MCF 10A (cell line): ENCODE results near the gene LGALS9. TPM values are rescaled to one million over a fixed set of nuclear protein-coding genes. Genes with fewer than 3 reads are reported as not detected.
A peak's percentile ranks its signal among the peaks of the same experiment; 100 is the strongest.

Experiments used
- BruUV-seq: library from RNA; stranded (reverse); fragments of 400-500 nt; replicated peaks from 2 replicates; lab custom pipeline; 2021; lab: Mats Ljungman, UMichigan
- CTCF ChIA-PET: fragments of 300-600 bp; sonication (Branson Sonifier 250); formaldehyde crosslinking; extraction: SDS; loops from one replicate; lab custom pipeline; 2021; ENCODE audit warnings: antibody characterized with exemption, inconsistent platforms; lab: Yijun Ruan, JAX
- POLR2A ChIA-PET: fragments of 300-600, 350-650 bp; sonication (Branson Sonifier 250); formaldehyde crosslinking; extraction: SDS; loops from one replicate; lab custom pipeline; 2020; ENCODE audit warnings: antibody characterized with exemption, inconsistent platforms; lab: Yijun Ruan, JAX
- DNase-seq: peaks from one replicate; pipeline ENCODE4 v3.0.0-alpha.2; 2018; ENCODE audit not compliant: unreplicated experiment
- H3K27ac Mint-ChIP-seq: one replicate; pipeline ENCODE4 v1.8.0; 2022; ENCODE audit warnings: mild to moderate bottlenecking, low read depth, mixed read lengths; ENCODE audit not compliant: unreplicated experiment
- H3K27me3 Mint-ChIP-seq: one replicate; pipeline ENCODE4 v1.8.0; 2022; ENCODE audit warnings: mixed read lengths; ENCODE audit not compliant: insufficient read depth, unreplicated experiment
- H3K36me3 Mint-ChIP-seq: one replicate; pipeline ENCODE4 v1.8.0; 2022; ENCODE audit warnings: mild to moderate bottlenecking, moderate library complexity, mixed read lengths; ENCODE audit not compliant: insufficient read depth, unreplicated experiment
- H3K4me1 Mint-ChIP-seq: one replicate; pipeline ENCODE4 v1.8.0; 2022; ENCODE audit warnings: mixed read lengths; ENCODE audit not compliant: insufficient read depth, unreplicated experiment
- H3K4me3 Mint-ChIP-seq: one replicate; pipeline ENCODE4 v1.8.0; 2022; ENCODE audit warnings: mild to moderate bottlenecking, moderate library complexity, mixed read lengths; ENCODE audit not compliant: unreplicated experiment
- H3K9me3 Mint-ChIP-seq: one replicate; pipeline ENCODE4 v1.8.0; 2022; ENCODE audit warnings: mixed read lengths; ENCODE audit not compliant: unreplicated experiment
- intact Hi-C: fragments of 100-400 bp; cut with micrococcal nuclease; formaldehyde crosslinking; loops from 2 replicates; pipeline ENCODE4 v1.14.1; 2022
- total RNA-seq: library from RNA; stranded (reverse); gene quantifications from 2 replicates; pipeline ENCODE4 v1.2.3, GENCODE V29; 2022
- TF ChIP-seq, protein P1 (sequence below): fragments of 200-600 bp; IDR thresholded peaks from one replicate; pipeline ENCODE4 v1.8.0; 2022; ENCODE audit warnings: antibody characterized with exemption, mild to moderate bottlenecking; ENCODE audit not compliant: unreplicated experiment

Gene LGALS9
- total RNA-seq, 1 experiment from 2014 or later = 0.54 TPM

- no peak overlapping the region for H3K4me3 Mint-ChIP-seq
- H3K27ac Mint-ChIP-seq = no peak overlapping the region
- peaks cover 21% of the 10 kb centered on the region for H3K4me1 Mint-ChIP-seq
- H3K27me3 Mint-ChIP-seq = no peaks in the 10 kb centered on the region
- POLR2A ChIA-PET = interaction anchor here (0.7 to 2.1 kb wide), 3 partner anchors 104 to 246 kb away, joined by 3 to 21 read pairs (median 4); no protein-coding TSS in a partner anchor
- no peaks in the 10 kb centered on the region for H3K36me3 Mint-ChIP-seq
- DNase-seq = no peak
- TF ChIP-seq, protein P1, sequence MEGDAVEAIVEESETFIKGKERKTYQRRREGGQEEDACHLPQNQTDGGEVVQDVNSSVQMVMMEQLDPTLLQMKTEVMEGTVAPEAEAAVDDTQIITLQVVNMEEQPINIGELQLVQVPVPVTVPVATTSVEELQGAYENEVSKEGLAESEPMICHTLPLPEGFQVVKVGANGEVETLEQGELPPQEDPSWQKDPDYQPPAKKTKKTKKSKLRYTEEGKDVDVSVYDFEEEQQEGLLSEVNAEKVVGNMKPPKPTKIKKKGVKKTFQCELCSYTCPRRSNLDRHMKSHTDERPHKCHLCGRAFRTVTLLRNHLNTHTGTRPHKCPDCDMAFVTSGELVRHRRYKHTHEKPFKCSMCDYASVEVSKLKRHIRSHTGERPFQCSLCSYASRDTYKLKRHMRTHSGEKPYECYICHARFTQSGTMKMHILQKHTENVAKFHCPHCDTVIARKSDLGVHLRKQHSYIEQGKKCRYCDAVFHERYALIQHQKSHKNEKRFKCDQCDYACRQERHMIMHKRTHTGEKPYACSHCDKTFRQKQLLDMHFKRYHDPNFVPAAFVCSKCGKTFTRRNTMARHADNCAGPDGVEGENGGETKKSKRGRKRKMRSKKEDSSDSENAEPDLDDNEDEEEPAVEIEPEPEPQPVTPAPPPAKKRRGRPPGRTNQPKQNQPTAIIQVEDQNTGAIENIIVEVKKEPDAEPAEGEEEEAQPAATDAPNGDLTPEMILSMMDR = no peak
- intact Hi-C loops = loop anchor here (5.0 kb wide), 1 partner anchor 361 kb away; no protein-coding TSS in a partner anchor
- peaks cover 8% of the 10 kb centered on the region for H3K9me3 Mint-ChIP-seq
- CTCF ChIA-PET = interaction anchor here (0.7 to 26.4 kb wide), 21 partner anchors 10 to 395 kb away, joined by 3 to 580 read pairs (median 8); partner anchors contain the start of gene KSR1
- BruUV-seq = no TSS peak
Measured at GRCh38 chr17:27598337-27599050, 32.5 kb upstream of the LGALS9 start.

DNA sequence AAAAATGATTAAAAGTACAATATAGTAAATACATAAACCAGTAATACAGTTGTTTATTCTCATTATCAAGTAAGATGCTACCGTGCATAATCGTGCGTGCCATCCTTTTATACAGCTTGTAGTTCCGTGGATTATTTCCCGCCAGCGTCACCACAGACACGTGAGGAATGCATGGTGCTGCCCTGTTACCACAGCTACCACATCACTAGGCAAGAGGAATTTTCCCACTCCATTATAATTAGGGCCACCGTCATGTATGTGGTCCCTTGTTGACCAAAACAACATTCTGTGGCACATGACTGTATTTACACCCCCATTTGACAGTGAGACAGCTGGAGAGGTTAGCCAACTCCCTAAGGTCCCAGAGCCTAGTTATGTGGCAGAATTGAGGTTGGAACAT lies 30.5 kb upstream of the LGALS9 start:
- peaks cover 8% of the 10 kb centered on the region for H3K9me3 Mint-ChIP-seq
- TF ChIP-seq, protein P1 = no peak
- CTCF ChIA-PET = interaction anchor here (0.5 to 26.4 kb wide), 56 partner anchors 9 to 403 kb away, joined by 3 to 580 read pairs (median 7); partner anchors contain the start of gene KSR1
- POLR2A ChIA-PET = interaction anchor here (0.6 to 2.1 kb wide), 14 partner anchors 47 to 365 kb away, joined by 3 to 21 read pairs (median 4); no protein-coding TSS in a partner anchor
- no peak overlapping the region for H3K27ac Mint-ChIP-seq
- intact Hi-C loops = loop anchor here (1.0 kb wide), 3 partner anchors 106 to 247 kb away; no protein-coding TSS in a partner anchor
- no TSS peak for BruUV-seq
- H3K4me3 Mint-ChIP-seq = no peak overlapping the region
- H3K36me3 Mint-ChIP-seq = no peaks in the 10 kb centered on the region
- no peak for DNase-seq
- peaks cover 21% of the 10 kb centered on the region for H3K4me1 Mint-ChIP-seq
- H3K27me3 Mint-ChIP-seq = no peaks in the 10 kb centered on the region

GRCh38 chr17:27601069-27601974 lies 29.7 kb upstream of the LGALS9 start:
- no peaks in the 10 kb centered on the region for H3K27me3 Mint-ChIP-seq
- no peak overlapping the region for H3K27ac Mint-ChIP-seq
- BruUV-seq = no TSS peak
- no peaks in the 10 kb centered on the region for H3K36me3 Mint-ChIP-seq
- TF ChIP-seq, protein P1 = peak; percentile 93
- DNase-seq = peak; percentile 79
- POLR2A ChIA-PET = interaction anchor here (0.7 to 1.9 kb wide), 5 partner anchors 247 to 365 kb away, joined by 3 to 7 read pairs (median 4); no protein-coding TSS in a partner anchor
- H3K9me3 Mint-ChIP-seq = peaks cover 8% of the 10 kb centered on the region
- CTCF ChIA-PET = interaction anchor here (0.5 to 26.4 kb wide), 74 partner anchors 8 to 404 kb away, joined by 3 to 580 read pairs (median 6); partner anchors contain the start of gene KSR1
- H3K4me1 Mint-ChIP-seq = peaks cover 21% of the 10 kb centered on the region
- no peak overlapping the region for H3K4me3 Mint-ChIP-seq
- intact Hi-C loops = loop anchor here (1.0 kb wide), 1 partner anchor 356 kb away; no protein-coding TSS in a partner anchor
